Measurements from ENCODE around the gene CDC20.

DNA sequence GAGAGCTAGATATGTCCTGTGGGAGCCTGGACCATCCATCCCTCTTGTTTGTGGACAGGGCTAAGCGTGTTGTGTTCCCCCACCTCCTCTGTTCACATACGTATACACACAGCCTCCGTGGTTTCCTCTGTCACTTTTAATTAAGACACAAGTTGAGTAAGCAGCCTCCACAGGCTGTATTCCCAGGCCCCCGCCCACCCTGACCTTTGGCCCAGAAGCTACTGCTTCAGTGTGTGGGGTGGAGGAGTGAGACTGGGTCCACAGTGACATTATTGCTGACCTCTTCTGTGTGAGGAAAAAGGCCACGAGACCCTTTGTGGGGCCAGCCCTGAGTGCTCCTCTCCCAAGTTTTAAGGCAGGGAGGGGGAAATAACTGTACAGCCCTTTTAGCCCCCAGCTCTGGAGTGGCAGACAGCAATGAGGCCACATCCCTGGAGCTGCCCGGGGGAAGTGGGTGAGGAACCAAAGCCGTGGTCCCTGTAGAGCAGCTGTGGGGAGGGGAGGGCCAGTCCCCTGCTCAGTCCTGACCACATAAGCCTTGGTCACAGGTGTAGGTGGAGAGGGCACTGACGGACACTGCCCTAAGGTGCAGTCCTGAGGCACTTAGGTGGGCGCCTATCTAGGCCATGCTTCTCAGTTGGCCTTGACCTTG is 4.6 kb downstream of the CDC20 start:
- TF ChIP-seq EP300 (IDR thresholded peaks at IDR 0.05) (no peak), POLR2A (IDR thresholded peaks at IDR 0.05) (no peak)
- TF ChIP-seq, protein P1, sequence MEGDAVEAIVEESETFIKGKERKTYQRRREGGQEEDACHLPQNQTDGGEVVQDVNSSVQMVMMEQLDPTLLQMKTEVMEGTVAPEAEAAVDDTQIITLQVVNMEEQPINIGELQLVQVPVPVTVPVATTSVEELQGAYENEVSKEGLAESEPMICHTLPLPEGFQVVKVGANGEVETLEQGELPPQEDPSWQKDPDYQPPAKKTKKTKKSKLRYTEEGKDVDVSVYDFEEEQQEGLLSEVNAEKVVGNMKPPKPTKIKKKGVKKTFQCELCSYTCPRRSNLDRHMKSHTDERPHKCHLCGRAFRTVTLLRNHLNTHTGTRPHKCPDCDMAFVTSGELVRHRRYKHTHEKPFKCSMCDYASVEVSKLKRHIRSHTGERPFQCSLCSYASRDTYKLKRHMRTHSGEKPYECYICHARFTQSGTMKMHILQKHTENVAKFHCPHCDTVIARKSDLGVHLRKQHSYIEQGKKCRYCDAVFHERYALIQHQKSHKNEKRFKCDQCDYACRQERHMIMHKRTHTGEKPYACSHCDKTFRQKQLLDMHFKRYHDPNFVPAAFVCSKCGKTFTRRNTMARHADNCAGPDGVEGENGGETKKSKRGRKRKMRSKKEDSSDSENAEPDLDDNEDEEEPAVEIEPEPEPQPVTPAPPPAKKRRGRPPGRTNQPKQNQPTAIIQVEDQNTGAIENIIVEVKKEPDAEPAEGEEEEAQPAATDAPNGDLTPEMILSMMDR (IDR thresholded peaks at IDR 0.05) = no peak

Measured in upper lobe of left lung (tissue), 4 donors.